Measurements from ENCODE around the gene COL27A1. TPM values are rescaled to one million over a fixed set of nuclear protein-coding genes. Genes with fewer than 3 reads are reported as not detected.

The COL27A1 gene
- total RNA-seq, 1 experiment from 2014 or later = 12.0 TPM

DNA sequence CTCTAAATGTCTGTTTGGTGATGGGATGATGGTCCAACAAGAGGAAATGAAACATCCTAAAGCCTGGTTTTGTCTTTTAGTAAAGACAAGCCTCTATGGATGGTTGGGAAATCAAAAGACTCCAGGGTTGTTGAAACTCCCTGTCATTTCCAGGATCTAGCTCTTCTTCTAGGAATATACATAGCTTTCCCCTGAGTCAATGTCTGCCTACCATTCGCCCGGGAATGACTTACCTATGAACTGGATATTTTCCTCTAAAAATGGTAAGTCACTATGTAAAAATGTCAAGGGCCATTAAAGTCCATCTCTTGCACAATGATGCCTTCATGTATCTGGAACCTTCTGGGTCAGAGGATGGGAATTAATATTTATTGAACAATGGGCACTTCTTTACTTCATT lies 45.2 kb upstream of the COL27A1 start:
- Histone ChIP-seq H3K9me2 (ENCODE audit: insufficient read depth) (no peaks in the 10 kb centered on the region), H3K27ac (ENCODE audit: low read depth, low read length) (no peak overlapping the region), H4K20me1 (ENCODE audit: insufficient read depth) (no peaks in the 10 kb centered on the region), H3K36me3 (ENCODE audit: control insufficient read depth in 1 of 2, insufficient read depth in 2 of 2, low read length in 2 of 2) (no peaks in the 10 kb centered on the region), H2AFZ (ENCODE audit: low read depth, low read length, poor library complexity, severe bottlenecking) (no peak overlapping the region), H3K27me3 (ENCODE audit: insufficient read depth, low read length) (peaks cover 10% of the 10 kb centered on the region; the same call in 1 of the 2 replicates), H3K4me2 (ENCODE audit: low read length) (no peak overlapping the region), H3K79me2 (ENCODE audit: insufficient read depth, low read length) (no peaks in the 10 kb centered on the region), H3K4me1 (ENCODE audit: control insufficient read depth in 1 of 2, insufficient read depth in 2 of 2, low read length in 2 of 2) (no peaks in the 10 kb centered on the region), H3K9me3 (ENCODE audit: control insufficient read depth in 1 of 2, insufficient read depth in 1 of 2, low read depth in 1 of 2, low read length in 2 of 2) (no peaks in the 10 kb centered on the region), H3K9ac (ENCODE audit: low read length) (no peak overlapping the region), H3K4me3 (replicated peaks in 1 of 2; ENCODE audit: low read depth in 1 of 2, low read length in 2 of 2) (no peak overlapping the region)
- DNase-seq (ENCODE audit: low read depth, low spot score) (no peak), ATAC-seq (no peak)
- no TSS peak for BruUV-seq (replicated peaks)
- ChIA-PET CTCF (interaction anchor here (0.7 to 5.6 kb wide), 4 partner anchors 28 to 185 kb away, joined by 3 to 120 read pairs (median 7); no protein-coding TSS in a partner anchor), RAD21 (ENCODE audit: low non-redundant PET in 1 of 2, low total read pairs in 2 of 2, uncharacterized antibody in 2 of 2, unreplicated experiment in 2 of 2) (no interaction called here), POLR2A (no interaction called here)
- TF ChIP-seq ZFX (IDR thresholded peaks at IDR 0.05) = no peak
- no peak for TF ChIP-seq SIN3A (IDR thresholded peaks at IDR 0.05; ENCODE audit: low read depth)
- no peak for TF ChIP-seq EZH2phosphoT487 (IDR thresholded peaks at IDR 0.05; ENCODE audit: borderline replicate concordance)
- TF ChIP-seq POLR2A (IDR thresholded peaks at IDR 0.05; ENCODE audit: borderline replicate concordance, extremely low read depth, insufficient read depth, insufficient read length) = no peak
- no peak for TF ChIP-seq ELF1 (IDR thresholded peaks at IDR 0.05; ENCODE audit: borderline replicate concordance, low read depth)
- TF ChIP-seq SP1 (IDR thresholded peaks at IDR 0.05; ENCODE audit: low read depth) = no peak
- TF ChIP-seq, protein P1, sequence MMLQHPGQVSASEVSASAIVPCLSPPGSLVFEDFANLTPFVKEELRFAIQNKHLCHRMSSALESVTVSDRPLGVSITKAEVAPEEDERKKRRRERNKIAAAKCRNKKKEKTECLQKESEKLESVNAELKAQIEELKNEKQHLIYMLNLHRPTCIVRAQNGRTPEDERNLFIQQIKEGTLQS (IDR thresholded peaks at IDR 0.05) = no peak
- no peak for TF ChIP-seq ZNF274 (IDR thresholded peaks at IDR 0.05; ENCODE audit: low read depth, low read length)
- no peak for TF ChIP-seq SRF (IDR thresholded peaks at IDR 0.05; ENCODE audit: low read depth)
- TF ChIP-seq POLR2AphosphoS5 (IDR thresholded peaks at IDR 0.05; ENCODE audit: low read depth, low read length) = no peak
- no peak for TF ChIP-seq CBX3 (IDR thresholded peaks at IDR 0.05; ENCODE audit: low read depth)
- no peak for TF ChIP-seq YY1 (IDR thresholded peaks at IDR 0.05; ENCODE audit: extremely low read depth, insufficient replicate concordance, low read depth, low read length)
- no peak for TF ChIP-seq JUND (IDR thresholded peaks at IDR 0.05)
- TF ChIP-seq FOSL1 (IDR thresholded peaks at IDR 0.05; ENCODE audit: low read depth) = no peak
- no peak for TF ChIP-seq CEBPB (IDR thresholded peaks at IDR 0.05; ENCODE audit: low read depth)
- TF ChIP-seq, protein P2, sequence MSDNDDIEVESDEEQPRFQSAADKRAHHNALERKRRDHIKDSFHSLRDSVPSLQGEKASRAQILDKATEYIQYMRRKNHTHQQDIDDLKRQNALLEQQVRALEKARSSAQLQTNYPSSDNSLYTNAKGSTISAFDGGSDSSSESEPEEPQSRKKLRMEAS (IDR thresholded peaks at IDR 0.05) = no peak
- intact Hi-C loops (cut with micrococcal nuclease) = no loop called here

Measured in HCT116 (cell line).